H9 (cell line): Measurements from ENCODE around the gene F7. TPM values are rescaled to one million over a fixed set of nuclear protein-coding genes. Genes with fewer than 3 reads are reported as not detected.
A peak's percentile ranks its signal among the peaks of the same experiment; 100 is the strongest.

Experiments used
- DNase-seq: peaks from one replicate; pipeline ENCODE4 v3.0.0-alpha.2; 2017
- H2AFZ ChIP-seq: one replicate; pipeline ENCODE4 v1.6.1; 2013; ENCODE audit warnings: mild to moderate bottlenecking, low read length, control low read depth, moderate library complexity
- H2AK5ac ChIP-seq: 2 replicates; pipeline ENCODE4 v1.6.1; 2013; ENCODE audit warnings: low read length, control low read depth, mixed read lengths; ENCODE audit not compliant: insufficient read length
- H2BK120ac ChIP-seq: one replicate; pipeline ENCODE4 v1.6.1; 2013; ENCODE audit warnings: low read depth, mild to moderate bottlenecking, low read length, control low read depth, inconsistent platforms; ENCODE audit not compliant: poor library complexity, severe bottlenecking
- H2BK12ac ChIP-seq: 2 replicates; pipeline ENCODE4 v1.6.1; 2013; ENCODE audit warnings: low read length, control low read depth, mixed read lengths, low read depth; ENCODE audit not compliant: insufficient read length
- H2BK15ac ChIP-seq: 2 replicates; pipeline ENCODE4 v1.6.1; 2013; ENCODE audit warnings: low read depth, low read length, control low read depth
- H2BK20ac ChIP-seq: one replicate; pipeline ENCODE4 v1.6.1; 2013; ENCODE audit warnings: low read depth, mild to moderate bottlenecking, low read length, control low read depth, inconsistent platforms; ENCODE audit not compliant: poor library complexity, severe bottlenecking
- H2BK5ac ChIP-seq: 2 replicates; pipeline ENCODE4 v1.6.1; 2013; ENCODE audit warnings: low read length, control low read depth, mixed read lengths; ENCODE audit not compliant: insufficient read length
- H3K14ac ChIP-seq: 2 replicates; pipeline ENCODE4 v1.6.1; 2013; ENCODE audit warnings: low read length, control low read depth; ENCODE audit not compliant: insufficient read depth
- H3K18ac ChIP-seq: 2 replicates; pipeline ENCODE4 v1.6.1; 2013; ENCODE audit warnings: low read depth, mild to moderate bottlenecking, mixed read lengths, low read length, control low read depth; ENCODE audit not compliant: insufficient read length
- H3K23ac ChIP-seq: 2 replicates; pipeline ENCODE4 v1.6.1; 2013; ENCODE audit warnings: low read length, control low read depth, mixed read lengths, low read depth; ENCODE audit not compliant: insufficient read length
- H3K23me2 ChIP-seq: 2 replicates; pipeline ENCODE4 v1.6.1; 2013; ENCODE audit warnings: low read depth, mild to moderate bottlenecking, mixed read lengths, low read length, control low read depth; ENCODE audit not compliant: insufficient read length, poor library complexity, severe bottlenecking
- H3K27ac ChIP-seq: 2 replicates; pipeline ENCODE4 v1.5.1; 2013; ENCODE audit warnings: low read length, control low read depth, mixed read lengths, low read depth; ENCODE audit not compliant: insufficient read length
- H3K27me3 ChIP-seq: 2 replicates; pipeline ENCODE4 v1.6.1; 2013; ENCODE audit warnings: low read length, control low read depth, inconsistent platforms; ENCODE audit not compliant: insufficient read depth
- H3K4ac ChIP-seq: 2 replicates; pipeline ENCODE4 v1.6.1; 2013; ENCODE audit warnings: low read depth, mild to moderate bottlenecking, control low read depth, inconsistent platforms, low read length, moderate library complexity
- H3K4me1 ChIP-seq: 2 replicates; pipeline ENCODE4 v1.6.1; 2013; ENCODE audit warnings: low read length, control low read depth, inconsistent platforms; ENCODE audit not compliant: insufficient read depth
- H3K4me2 ChIP-seq: 2 replicates; pipeline ENCODE4 v1.6.1; 2013; ENCODE audit warnings: low read length, control low read depth, mixed read lengths; ENCODE audit not compliant: insufficient read length, insufficient read depth
- H3K56ac ChIP-seq: 2 replicates; pipeline ENCODE4 v1.6.1; 2013; ENCODE audit warnings: low read depth, mild to moderate bottlenecking, mixed read lengths, low read length, control low read depth; ENCODE audit not compliant: insufficient read length
- H3K79me1 ChIP-seq: 2 replicates; pipeline ENCODE4 v1.6.1; 2013; ENCODE audit warnings: low read depth, mild to moderate bottlenecking, moderate library complexity, low read length, control low read depth, inconsistent platforms; ENCODE audit not compliant: insufficient read depth, poor library complexity, severe bottlenecking
- H3K79me2 ChIP-seq: 2 replicates; pipeline ENCODE4 v1.6.1; 2013; ENCODE audit warnings: low read length, control low read depth, inconsistent platforms; ENCODE audit not compliant: insufficient read depth
- H3K9ac ChIP-seq: 2 replicates; pipeline ENCODE4 v1.6.1; 2013; ENCODE audit warnings: low read length, control low read depth, mixed read lengths; ENCODE audit not compliant: insufficient read length; ENCODE audit errors: extremely low read depth
- H3K9me3 ChIP-seq: one replicate; pipeline ENCODE4 v1.6.1; 2013; ENCODE audit warnings: low read depth, low read length, inconsistent platforms; ENCODE audit not compliant: control insufficient read depth
- H3T11ph ChIP-seq: one replicate; pipeline ENCODE4 v1.6.1; 2013; ENCODE audit warnings: mild to moderate bottlenecking, low read length, control low read depth, inconsistent platforms
- H4K20me1 ChIP-seq: one replicate; pipeline ENCODE4 v1.6.1; 2013; ENCODE audit not compliant: control insufficient read depth, insufficient read length, insufficient read depth
- H4K5ac ChIP-seq: 2 replicates; pipeline ENCODE4 v1.6.1; 2013; ENCODE audit warnings: low read depth, mild to moderate bottlenecking, mixed read lengths, low read length, control low read depth; ENCODE audit not compliant: insufficient read length
- H4K8ac ChIP-seq: replicated peaks from 2 replicates; pipeline ENCODE4 v1.6.1; 2013; ENCODE audit warnings: low read length, control low read depth, mixed read lengths, low read depth; ENCODE audit not compliant: insufficient read length
- H4K91ac ChIP-seq: 2 replicates; pipeline ENCODE4 v1.6.1; 2013; ENCODE audit warnings: low read depth, mild to moderate bottlenecking, moderate library complexity, mixed read lengths, low read length, control low read depth; ENCODE audit not compliant: insufficient read length
- H3K27ac Mint-ChIP-seq, 3 experiments: 2 replicates in 2 of 3; 3 replicates in 1 of 3; pipeline ENCODE4 v1.8.0; 2020 to 2021; ENCODE audit warnings: mixed read lengths in 3 of 3, mild to moderate bottlenecking in 1 of 3, moderate library complexity in 1 of 3
- H3K27me3 Mint-ChIP-seq: 2 replicates; pipeline ENCODE4 v1.8.0; 2021; ENCODE audit warnings: low read depth, mild to moderate bottlenecking, moderate library complexity, mixed read lengths
- H3K36me3 Mint-ChIP-seq, 3 experiments: 2 replicates in 2 of 3; 3 replicates in 1 of 3; pipeline ENCODE4 v1.8.0; 2020 to 2021; ENCODE audit warnings: low read depth in 3 of 3, mixed read lengths in 3 of 3; ENCODE audit not compliant: insufficient read depth in 1 of 3
- H3K4me1 Mint-ChIP-seq, 2 experiments: 2 replicates each; pipeline ENCODE4 v1.8.0; 2020; ENCODE audit warnings: mixed read lengths in 2 of 2
- H3K4me3 Mint-ChIP-seq, 2 experiments: 2 replicates in 1 of 2; 3 replicates in 1 of 2; pipeline ENCODE4 v1.8.0; 2020 to 2021; ENCODE audit warnings: mild to moderate bottlenecking in 2 of 2, mixed read lengths in 2 of 2, moderate library complexity in 1 of 2
- H3K9me3 Mint-ChIP-seq, 2 experiments: 2 replicates in 1 of 2; 3 replicates in 1 of 2; pipeline ENCODE4 v1.8.0; 2020; ENCODE audit warnings: mild to moderate bottlenecking in 2 of 2, mixed read lengths in 2 of 2, moderate library complexity in 1 of 2
- CTCF ChIP-seq: fragments of 200-600 bp; sonication (generic); conservative IDR thresholded peaks from 3 replicates; pipeline ENCODE4 v1.8.0; 2021; ENCODE audit warnings: antibody characterized with exemption, mild to moderate bottlenecking
- WGBS: extraction: QIAGEN DNeasy Blood & Tissue Kit; methylation state at CpG from one replicate; pipeline ENCODE4 v1.1.7; 2013; ENCODE audit warnings: missing lambda C conversion rate, low lambda C conversion rate, mixed read lengths; ENCODE audit not compliant: insufficient read length; ENCODE audit errors: extremely low coverage; 5-methylcytosine and 5-hydroxymethylcytosine counted together
- total RNA-seq: library from RNA; stranded (reverse); gene quantifications from 2 replicates; pipeline ENCODE4 v1.2.1, GENCODE V29; 2021

Gene F7
- total RNA-seq, 1 experiment from 2014 or later: 0.81 TPM

DNA sequence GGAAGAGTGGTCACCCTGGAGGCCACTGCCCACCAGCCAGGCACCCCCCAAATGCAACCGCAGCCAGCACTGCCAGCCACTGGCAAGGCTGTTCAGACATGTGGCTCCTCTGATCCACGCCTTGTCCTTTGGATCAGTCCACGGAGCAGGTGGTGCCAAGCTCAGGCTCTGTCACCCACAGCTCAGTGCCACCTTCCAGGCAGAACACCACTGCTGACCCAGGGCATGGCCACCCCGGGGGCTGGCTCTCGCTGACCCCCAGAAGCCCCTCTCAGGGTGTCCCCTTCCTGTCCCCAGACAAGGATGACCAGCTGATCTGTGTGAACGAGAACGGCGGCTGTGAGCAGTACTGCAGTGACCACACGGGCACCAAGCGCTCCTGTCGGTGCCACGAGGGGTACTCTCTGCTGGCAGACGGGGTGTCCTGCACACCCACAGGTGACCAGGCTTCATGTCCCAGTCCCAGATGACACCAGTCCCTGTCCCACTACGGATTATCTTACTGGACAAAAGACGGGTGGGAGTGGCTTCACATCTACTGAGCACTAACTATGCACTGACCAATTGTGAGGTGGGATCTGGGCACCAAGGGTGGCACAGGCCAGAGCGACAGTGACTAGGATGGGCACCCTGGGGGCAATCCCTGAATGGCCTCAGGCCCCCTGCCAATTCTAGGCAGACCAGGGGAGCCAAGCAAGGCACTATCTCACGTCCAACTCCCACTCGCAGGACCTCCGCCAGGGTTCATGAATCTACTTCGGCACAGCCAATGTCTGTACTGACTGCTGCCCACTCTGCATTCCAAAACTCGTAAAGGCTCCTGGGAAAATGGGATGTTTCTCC, 10.0 kb downstream of the F7 start:
- H3K4ac ChIP-seq: no peak overlapping the region
- H3K4me2 ChIP-seq: no peak overlapping the region
- no peak overlapping the region for H3K23ac ChIP-seq
- peaks cover 14% of the 10 kb centered on the region; the same call in 1 of the 2 replicates for H3K27me3 ChIP-seq
- no peak overlapping the region for H4K5ac ChIP-seq
- no peak overlapping the region for H3T11ph ChIP-seq
- H4K8ac ChIP-seq: no peak overlapping the region
- Mint-ChIP-seq H3K27me3 (peaks cover 29% of the 10 kb centered on the region), H3K4me3 (no peak overlapping the region), H3K27ac (peak overlapping the region in 1 of 3 experiments; percentile 50; a peak in 1 of 7 replicates), H3K4me1 (no peaks in the 10 kb centered on the region), H3K36me3 (no peaks in the 10 kb centered on the region), H3K9me3 (peaks cover 0 to 4% of the 10 kb centered on the region in 2 experiments; a peak in 1 of 5 replicates)
- no peak overlapping the region for H2BK5ac ChIP-seq
- no peaks in the 10 kb centered on the region for H4K20me1 ChIP-seq
- no peak overlapping the region for H2BK12ac ChIP-seq
- no peak overlapping the region for H2BK120ac ChIP-seq
- H2BK15ac ChIP-seq: no peak overlapping the region
- no peak overlapping the region; the same call in 1 of the 2 replicates for H3K14ac ChIP-seq
- H3K18ac ChIP-seq: no peak overlapping the region
- DNase-seq: no peak
- H4K91ac ChIP-seq: no peak overlapping the region
- no peak overlapping the region for H2AFZ ChIP-seq
- H2BK20ac ChIP-seq: no peak overlapping the region
- H3K56ac ChIP-seq: no peak overlapping the region
- H3K79me1 ChIP-seq: no peaks in the 10 kb centered on the region
- H3K9me3 ChIP-seq: no peaks in the 10 kb centered on the region
- H3K9ac ChIP-seq: no peak overlapping the region
- H3K23me2 ChIP-seq: no peaks in the 10 kb centered on the region
- H3K27ac ChIP-seq: no peak overlapping the region
- no peaks in the 10 kb centered on the region for H3K4me1 ChIP-seq
- H2AK5ac ChIP-seq: no peak overlapping the region
- WGBS: no CpG with 5 or more reads among the region's 21 CpGs
- no peak for TF ChIP-seq CTCF
- H3K79me2 ChIP-seq: no peaks in the 10 kb centered on the region
